Measurements from ENCODE around the gene PHF13.

DNA sequence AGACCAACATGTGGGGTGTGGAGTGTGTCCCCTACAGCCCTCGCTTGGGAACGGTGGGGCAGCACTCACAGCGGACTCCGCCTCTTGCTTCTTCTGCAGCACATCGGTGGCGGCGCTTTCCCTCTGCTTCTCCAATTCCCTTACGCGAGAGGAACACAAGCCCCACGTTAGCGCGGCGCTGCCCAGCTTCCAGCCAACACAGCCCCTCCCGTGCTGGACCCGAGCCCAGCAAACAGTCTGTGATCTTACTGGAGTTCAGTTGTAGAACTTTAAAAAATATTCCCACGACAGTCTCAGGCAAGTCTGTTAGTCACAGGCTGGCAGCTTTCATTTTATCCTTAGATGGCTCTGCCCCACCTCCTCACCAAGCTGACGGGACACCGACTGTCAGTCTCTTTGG, 24.7 kb downstream of the PHF13 start:
- no peak for TF ChIP-seq POLR2A (IDR thresholded peaks at IDR 0.05)
- no peak for TF ChIP-seq CTCF (IDR thresholded peaks at IDR 0.05)
